HFFc6 (cell line): Measurements from ENCODE around the gene FGL2. TPM values are rescaled to one million over a fixed set of nuclear protein-coding genes. Genes with fewer than 3 reads are reported as not detected.

ENCODE experiments used
- DNase-seq: peaks from one replicate; pipeline ENCODE4 v3.0.0-alpha.2; 2018
- H3K27ac Mint-ChIP-seq: 2 replicates; pipeline ENCODE4 v1.8.0; 2020; ENCODE audit warnings: mild to moderate bottlenecking, mixed read lengths
- H3K27me3 Mint-ChIP-seq: 2 replicates; pipeline ENCODE4 v1.8.0; 2021; ENCODE audit warnings: mild to moderate bottlenecking, moderate library complexity, mixed read lengths; ENCODE audit not compliant: insufficient read depth
- H3K36me3 Mint-ChIP-seq: 2 replicates; pipeline ENCODE4 v1.8.0; 2021; ENCODE audit warnings: low read depth, mixed read lengths
- H3K4me1 Mint-ChIP-seq: 2 replicates; pipeline ENCODE4 v1.8.0; 2020; ENCODE audit warnings: low read depth, mixed read lengths
- H3K4me3 Mint-ChIP-seq: 2 replicates; pipeline ENCODE4 v1.8.0; 2020; ENCODE audit warnings: mild to moderate bottlenecking, moderate library complexity, mixed read lengths
- H3K9me3 Mint-ChIP-seq: 2 replicates; pipeline ENCODE4 v1.8.0; 2020; ENCODE audit warnings: mild to moderate bottlenecking, mixed read lengths
- total RNA-seq, 6 experiments: library from RNA; stranded (reverse); fragmentation: NEBNext Ultra II Directional; extraction: Animal tissue kit (Norgen Biotek cat#: 25700); gene quantifications; 2 replicates in 1 of 6; 3 replicates in 5 of 6; pipeline ENCODE4 v1.2.3, GENCODE V29; 2021
- TF ChIP-seq, protein P1 (sequence below): fragments of 200-600 bp; sonication (generic); IDR thresholded peaks from 2 replicates; pipeline ENCODE4 v1.5.0; 2021; ENCODE audit warnings: antibody characterized with exemption, mild to moderate bottlenecking

Gene FGL2
- total RNA-seq, 6 experiments from 2014 or later, result not detected

GRCh38 chr7:77245015-77245755 is 45.6 kb upstream of the FGL2 start:
- Mint-ChIP-seq H3K36me3 (no peaks in the 10 kb centered on the region), H3K9me3 (no peaks in the 10 kb centered on the region), H3K4me3 (no peak overlapping the region), H3K27me3 (no peaks in the 10 kb centered on the region; the same call in none of the 2 replicates), H3K4me1 (peaks cover 11% of the 10 kb centered on the region), H3K27ac (no peak overlapping the region)
- DNase-seq, result no peak
- TF ChIP-seq, protein P1, sequence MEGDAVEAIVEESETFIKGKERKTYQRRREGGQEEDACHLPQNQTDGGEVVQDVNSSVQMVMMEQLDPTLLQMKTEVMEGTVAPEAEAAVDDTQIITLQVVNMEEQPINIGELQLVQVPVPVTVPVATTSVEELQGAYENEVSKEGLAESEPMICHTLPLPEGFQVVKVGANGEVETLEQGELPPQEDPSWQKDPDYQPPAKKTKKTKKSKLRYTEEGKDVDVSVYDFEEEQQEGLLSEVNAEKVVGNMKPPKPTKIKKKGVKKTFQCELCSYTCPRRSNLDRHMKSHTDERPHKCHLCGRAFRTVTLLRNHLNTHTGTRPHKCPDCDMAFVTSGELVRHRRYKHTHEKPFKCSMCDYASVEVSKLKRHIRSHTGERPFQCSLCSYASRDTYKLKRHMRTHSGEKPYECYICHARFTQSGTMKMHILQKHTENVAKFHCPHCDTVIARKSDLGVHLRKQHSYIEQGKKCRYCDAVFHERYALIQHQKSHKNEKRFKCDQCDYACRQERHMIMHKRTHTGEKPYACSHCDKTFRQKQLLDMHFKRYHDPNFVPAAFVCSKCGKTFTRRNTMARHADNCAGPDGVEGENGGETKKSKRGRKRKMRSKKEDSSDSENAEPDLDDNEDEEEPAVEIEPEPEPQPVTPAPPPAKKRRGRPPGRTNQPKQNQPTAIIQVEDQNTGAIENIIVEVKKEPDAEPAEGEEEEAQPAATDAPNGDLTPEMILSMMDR, result no peak

GRCh38 chr7:77244222-77244934 is 44.8 kb upstream of the FGL2 start:
- H3K36me3 Mint-ChIP-seq, result no peaks in the 10 kb centered on the region
- TF ChIP-seq, protein P1, result no peak
- peaks cover 9% of the 10 kb centered on the region for H3K4me1 Mint-ChIP-seq
- H3K27me3 Mint-ChIP-seq, result no peaks in the 10 kb centered on the region; the same call in none of the 2 replicates
- no peak overlapping the region for H3K4me3 Mint-ChIP-seq
- no peaks in the 10 kb centered on the region for H3K9me3 Mint-ChIP-seq
- no peak for DNase-seq
- no peak overlapping the region for H3K27ac Mint-ChIP-seq

DNA sequence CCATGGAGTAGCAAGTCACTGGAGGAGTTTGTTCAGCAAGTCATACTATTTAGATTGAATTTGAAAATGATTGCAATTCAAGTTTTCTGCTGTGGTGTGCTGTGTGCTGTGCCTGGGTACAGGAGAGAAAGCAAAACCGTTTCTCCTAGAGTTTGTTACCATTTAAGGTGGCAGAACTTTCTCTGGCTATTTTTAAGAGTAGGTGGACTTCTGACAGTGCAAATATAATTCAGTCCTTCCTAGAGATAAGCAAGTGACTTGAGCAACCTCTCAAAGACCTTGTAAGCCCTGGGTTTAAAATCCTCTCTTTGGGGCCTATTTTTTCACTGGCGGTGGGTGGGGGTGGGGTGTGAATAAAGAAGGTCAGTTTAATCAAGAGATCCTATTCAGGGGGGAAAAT is 42.9 kb upstream of the FGL2 start:
- Mint-ChIP-seq H3K27me3 (no peaks in the 10 kb centered on the region; the same call in none of the 2 replicates), H3K9me3 (no peaks in the 10 kb centered on the region), H3K36me3 (no peaks in the 10 kb centered on the region), H3K4me1 (peaks cover 23% of the 10 kb centered on the region), H3K27ac (no peak overlapping the region), H3K4me3 (no peak overlapping the region)
- no peak for DNase-seq
- TF ChIP-seq, protein P1, result no peak

DNA sequence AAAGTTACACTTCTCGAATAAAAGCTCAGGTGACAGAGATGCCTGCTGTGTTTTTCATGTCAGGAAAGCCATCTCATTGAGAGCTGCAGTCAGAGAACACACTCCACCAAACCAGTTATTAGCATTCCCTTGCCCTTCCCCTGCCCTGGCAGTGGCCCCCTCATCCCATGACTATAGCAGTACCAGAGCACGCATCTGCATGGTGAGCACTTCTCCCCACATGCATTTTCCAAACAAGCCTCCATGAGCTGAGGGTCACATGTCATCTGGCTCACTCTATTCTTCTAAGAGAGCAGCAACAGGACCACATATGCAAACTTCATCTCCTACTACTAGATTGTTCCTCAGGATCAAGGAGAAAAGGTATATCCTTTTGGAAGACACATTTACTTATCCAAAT is 42.4 kb upstream of the FGL2 start:
- H3K27ac Mint-ChIP-seq, result no peak overlapping the region
- no peaks in the 10 kb centered on the region for H3K9me3 Mint-ChIP-seq
- no peak overlapping the region for H3K4me3 Mint-ChIP-seq
- H3K36me3 Mint-ChIP-seq, result no peaks in the 10 kb centered on the region
- H3K4me1 Mint-ChIP-seq, result peaks cover 23% of the 10 kb centered on the region
- DNase-seq, result no peak
- no peaks in the 10 kb centered on the region; the same call in none of the 2 replicates for H3K27me3 Mint-ChIP-seq
- TF ChIP-seq, protein P1, result no peak

DNA sequence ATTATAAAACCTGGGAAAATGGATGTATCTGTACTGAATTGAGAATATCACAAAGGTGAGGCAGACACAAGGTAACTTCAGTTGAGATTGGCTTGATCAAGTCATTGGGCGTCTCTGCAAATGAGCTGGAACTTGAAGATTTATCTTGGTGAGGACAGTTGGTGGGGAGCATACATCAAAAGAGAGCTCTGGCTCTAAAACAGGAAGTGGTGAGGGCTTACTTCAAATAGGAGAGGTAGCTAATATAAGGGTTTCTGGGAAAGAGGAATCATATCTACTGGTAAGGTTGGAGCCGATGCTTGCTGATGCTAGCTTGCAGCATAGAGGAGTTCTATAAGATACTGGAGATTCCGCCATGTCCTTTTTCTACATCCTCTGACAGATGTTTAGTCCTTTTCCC is 39.9 kb upstream of the FGL2 start:
- H3K4me3 Mint-ChIP-seq, result no peak overlapping the region

More for the DNA sequence above, 39.9 kb upstream of the FGL2 start:
- TF ChIP-seq, protein P1, result no peak
- no peaks in the 10 kb centered on the region; the same call in none of the 2 replicates for H3K27me3 Mint-ChIP-seq
- DNase-seq, result no peak
- no peak overlapping the region for H3K27ac Mint-ChIP-seq
- peaks cover 21% of the 10 kb centered on the region for H3K4me1 Mint-ChIP-seq
- no peaks in the 10 kb centered on the region for H3K36me3 Mint-ChIP-seq
- no peaks in the 10 kb centered on the region for H3K9me3 Mint-ChIP-seq
